Type B pancreatic cell (in vitro differentiated cells): Measurements from ENCODE around the gene TSTD2. TPM values are rescaled to one million over a fixed set of nuclear protein-coding genes. Genes with fewer than 3 reads are reported as not detected.

Experiments used
- DNase-seq: peaks from one replicate; pipeline ENCODE4 v3.0.0; 2021; ENCODE audit warnings: mixed read lengths; ENCODE audit not compliant: unreplicated experiment; ENCODE audit errors: extremely low spot score
- H3K27ac Mint-ChIP-seq: 2 replicates; pipeline ENCODE4 v1.8.0; 2021; ENCODE audit warnings: mild to moderate bottlenecking, mixed read lengths
- H3K27me3 Mint-ChIP-seq: 2 replicates; pipeline ENCODE4 v1.8.0; 2021; ENCODE audit warnings: mixed read lengths
- H3K36me3 Mint-ChIP-seq: 2 replicates; pipeline ENCODE4 v1.8.0; 2021; ENCODE audit warnings: mixed read lengths
- H3K4me1 Mint-ChIP-seq: one replicate; pipeline ENCODE4 v1.8.0; 2021; ENCODE audit warnings: mixed read lengths; ENCODE audit not compliant: unreplicated experiment
- H3K4me3 Mint-ChIP-seq: 2 replicates; pipeline ENCODE4 v1.8.0; 2021; ENCODE audit warnings: mild to moderate bottlenecking, mixed read lengths
- H3K9me3 Mint-ChIP-seq: 2 replicates; pipeline ENCODE4 v1.8.0; 2021; ENCODE audit warnings: mixed read lengths
- CTCF ChIP-seq: fragments of 200-600 bp; sonication (generic); conservative IDR thresholded peaks from 2 replicates; pipeline ENCODE4 v1.5.0; 2021; ENCODE audit warnings: antibody characterized with exemption, mild to moderate bottlenecking
- total RNA-seq: library from RNA; stranded (reverse); gene quantifications from 2 replicates; pipeline ENCODE4 v1.2.1, GENCODE V29; 2021; ENCODE audit warnings: low replicate concordance

The TSTD2 gene
- total RNA-seq, 1 donor from 2014 or later: 24.9 TPM

GRCh38 chr9:97561501-97561900, 71.7 kb downstream of the TSTD2 start:
- no peak for TF ChIP-seq CTCF
- Mint-ChIP-seq H3K36me3 (no peaks in the 10 kb centered on the region), H3K4me1 (peaks cover 6% of the 10 kb centered on the region), H3K9me3 (no peaks in the 10 kb centered on the region), H3K27me3 (peaks cover 12% of the 10 kb centered on the region), H3K27ac (no peak overlapping the region), H3K4me3 (no peak overlapping the region)
- no peak for DNase-seq

GRCh38 chr9:97560851-97561250, 72.3 kb downstream of the TSTD2 start:
- Mint-ChIP-seq H3K9me3 (no peaks in the 10 kb centered on the region), H3K36me3 (no peaks in the 10 kb centered on the region), H3K27ac (no peak overlapping the region), H3K4me1 (peaks cover 6% of the 10 kb centered on the region), H3K4me3 (no peak overlapping the region), H3K27me3 (peaks cover 17% of the 10 kb centered on the region)
- no peak for DNase-seq
- TF ChIP-seq CTCF: no peak

GRCh38 chr9:97560154-97560553, 73.0 kb downstream of the TSTD2 start:
- TF ChIP-seq CTCF: no peak
- H3K9me3 Mint-ChIP-seq: no peaks in the 10 kb centered on the region
- no peak for DNase-seq
- no peaks in the 10 kb centered on the region for H3K36me3 Mint-ChIP-seq
- H3K27ac Mint-ChIP-seq: no peak overlapping the region
- H3K4me3 Mint-ChIP-seq: no peak overlapping the region
- peaks cover 18% of the 10 kb centered on the region for H3K27me3 Mint-ChIP-seq
- peaks cover 11% of the 10 kb centered on the region for H3K4me1 Mint-ChIP-seq

GRCh38 chr9:97559111-97559514, 74.1 kb downstream of the TSTD2 start:
- Mint-ChIP-seq H3K27me3 (peaks cover 22% of the 10 kb centered on the region), H3K27ac (no peak overlapping the region), H3K4me3 (no peak overlapping the region), H3K9me3 (no peaks in the 10 kb centered on the region), H3K36me3 (no peaks in the 10 kb centered on the region), H3K4me1 (peaks cover 8% of the 10 kb centered on the region)
- no peak for TF ChIP-seq CTCF
- DNase-seq: no peak

- H3K27me3 Mint-ChIP-seq: peaks cover 22% of the 10 kb centered on the region
- peaks cover 7% of the 10 kb centered on the region for H3K4me1 Mint-ChIP-seq
- no peak for DNase-seq
- no peak overlapping the region for H3K27ac Mint-ChIP-seq
- no peaks in the 10 kb centered on the region for H3K36me3 Mint-ChIP-seq
- TF ChIP-seq CTCF: no peak
- H3K4me3 Mint-ChIP-seq: no peak overlapping the region
- no peaks in the 10 kb centered on the region for H3K9me3 Mint-ChIP-seq
Measured at GRCh38 chr9:97558701-97559101, 74.5 kb downstream of the TSTD2 start.

GRCh38 chr9:97557606-97558095, 75.5 kb downstream of the TSTD2 start:
- Mint-ChIP-seq H3K9me3 (no peaks in the 10 kb centered on the region), H3K27ac (no peak overlapping the region), H3K27me3 (peaks cover 22% of the 10 kb centered on the region), H3K4me3 (no peak overlapping the region), H3K36me3 (no peaks in the 10 kb centered on the region), H3K4me1 (peaks cover 7% of the 10 kb centered on the region)
- DNase-seq: no peak
- no peak for TF ChIP-seq CTCF
